Uterus (tissue), 4 donors: ENCODE results near the gene TTC38. TPM values are rescaled to one million over a fixed set of nuclear protein-coding genes. Genes with fewer than 3 reads are reported as not detected.

Source experiments
- DNase-seq, 2 donors: peaks; one replicate each; pipeline ENCODE4 v3.0.0-alpha.2; 2019 to 2020
- H3K27ac ChIP-seq, 2 donors: fragments of 200-600 bp; sonication (generic); 1 replicate in 1 of 2; 2 replicates in 1 of 2; pipeline ENCODE4 v1.5.1; 2016 to 2018
- H3K27me3 ChIP-seq, 2 donors: fragments of 200-600 bp; sonication (generic); one replicate each; pipeline ENCODE4 v1.5.1; 2018 to 2019; ENCODE audit warnings: control low read depth in 1 of 2
- H3K36me3 ChIP-seq, 2 donors: fragments of 200-600 bp; sonication (generic); one replicate each; pipeline ENCODE4 v1.5.1; 2019; ENCODE audit warnings: control low read depth in 1 of 2
- H3K4me1 ChIP-seq, 2 donors: fragments of 200-600 bp; sonication (generic); one replicate each; pipeline ENCODE4 v1.5.1; 2018 to 2019; ENCODE audit warnings: control low read depth in 1 of 2
- H3K4me3 ChIP-seq, 2 donors: fragments of 200-600 bp; sonication (generic); 1 replicate in 1 of 2; 2 replicates in 1 of 2; pipeline ENCODE4 v1.5.1; 2018 to 2019; ENCODE audit warnings: mild to moderate bottlenecking in 1 of 2
- H3K9me3 ChIP-seq, 2 donors: fragments of 200-600 bp; sonication (generic); one replicate each; pipeline ENCODE4 v1.5.1; 2019; ENCODE audit warnings: control low read depth in 1 of 2
- CTCF ChIP-seq, 4 experiments: fragments of 200-600 bp in 2 of 4; fragments of 450-650 bp in 2 of 4; sonication (generic) in 2 of 4; IDR thresholded peaks; one replicate each; pipeline ENCODE4 v1.5.1; 2016 to 2019; ENCODE audit warnings: antibody characterized with exemption in 4 of 4, mild to moderate bottlenecking in 2 of 4, moderate library complexity in 1 of 4
- POLR2A ChIP-seq, 2 donors: fragments of 450-650 bp; IDR thresholded peaks; one replicate each; pipeline ENCODE4 v1.6.1; 2016; ENCODE audit warnings: antibody characterized with exemption in 2 of 2, mild to moderate bottlenecking in 1 of 2, moderate library complexity in 1 of 2
- intact Hi-C: fragments of 100-400 bp; cut with DNase I; formaldehyde crosslinking; loops from one replicate; pipeline ENCODE4 v1.15.1; 2023; ENCODE audit warnings: low total_unique reads
- total RNA-seq, 4 donors: library from RNA; depleted of rRNA in 3 of 4; stranded (reverse); fragments of >200 nt in 3 of 4; gene quantifications; one replicate each; pipeline versions ENCODE4 v1.1.0 to v1.2.4, GENCODE V29; 2014 to 2023
- donor health status: DM: yes; HTN: yes; CAD: no.

Gene TTC38
- total RNA-seq, 4 donors from 2014 or later, result 7.7 to 50.0 (median 45.0) TPM

GRCh38 chr22:46225631-46226030 lies 42.2 kb upstream of the TTC38 start:
- TF ChIP-seq CTCF (IDR thresholded peaks at IDR 0.05), result no peak
- no peaks in the 10 kb centered on the region for H3K27me3 ChIP-seq
- no peak for DNase-seq
- no peak overlapping the region for H3K4me3 ChIP-seq
- H3K9me3 ChIP-seq, result no peaks in the 10 kb centered on the region
- H3K4me1 ChIP-seq, result no peaks in the 10 kb centered on the region
- H3K36me3 ChIP-seq, result no peaks in the 10 kb centered on the region
- H3K27ac ChIP-seq, result no peak overlapping the region
- intact Hi-C loops, result no loop called here

DNA sequence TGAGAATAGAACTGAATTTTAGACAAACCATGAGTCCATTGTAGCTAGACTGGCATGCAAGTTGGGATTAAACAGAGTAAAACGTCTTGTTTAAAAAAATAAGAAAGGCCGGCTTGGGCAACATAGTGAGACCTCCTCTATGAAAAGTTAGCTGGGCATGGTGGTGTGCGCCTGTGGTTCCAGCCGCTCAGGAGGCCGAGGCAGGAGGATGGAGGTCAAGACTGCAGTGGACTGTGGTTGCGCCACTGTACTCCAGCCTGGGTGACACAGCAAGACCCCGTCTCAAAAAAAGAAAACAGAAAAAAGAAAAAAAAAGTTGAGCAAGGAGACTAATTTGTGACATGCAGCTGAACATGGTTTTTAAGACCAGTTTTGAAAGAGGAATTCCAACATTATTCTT lies 41.2 kb upstream of the TTC38 start:
- Histone ChIP-seq H3K27ac (no peak overlapping the region), H3K4me1 (no peaks in the 10 kb centered on the region), H3K9me3 (no peaks in the 10 kb centered on the region), H3K36me3 (no peaks in the 10 kb centered on the region), H3K4me3 (no peak overlapping the region), H3K27me3 (no peaks in the 10 kb centered on the region)
- no peak for TF ChIP-seq CTCF (IDR thresholded peaks at IDR 0.05)
- TF ChIP-seq POLR2A (IDR thresholded peaks at IDR 0.05), result no peak
- intact Hi-C loops, result no loop called here
- DNase-seq, result no peak

GRCh38 chr22:46229701-46230100 lies 38.1 kb upstream of the TTC38 start:
- H3K4me3 ChIP-seq, result no peak overlapping the region
- H3K36me3 ChIP-seq, result no peaks in the 10 kb centered on the region
- H3K27ac ChIP-seq, result no peak overlapping the region
- TF ChIP-seq POLR2A (IDR thresholded peaks at IDR 0.05), result no peak
- TF ChIP-seq CTCF (IDR thresholded peaks at IDR 0.05), result no peak
- no peaks in the 10 kb centered on the region for H3K27me3 ChIP-seq
- no peaks in the 10 kb centered on the region for H3K4me1 ChIP-seq
- DNase-seq, result no peak
- intact Hi-C loops, result no loop called here
- no peaks in the 10 kb centered on the region for H3K9me3 ChIP-seq

- Histone ChIP-seq H3K36me3 (no peaks in the 10 kb centered on the region), H3K4me3 (no peak overlapping the region), H3K27ac (no peak overlapping the region), H3K9me3 (no peaks in the 10 kb centered on the region), H3K4me1 (no peaks in the 10 kb centered on the region), H3K27me3 (no peaks in the 10 kb centered on the region)
- TF ChIP-seq POLR2A (IDR thresholded peaks at IDR 0.05), result no peak
- no peak for DNase-seq
- intact Hi-C loops, result no loop called here
Measured at GRCh38 chr22:46230262-46230901, 37.4 kb upstream of the TTC38 start.

DNA sequence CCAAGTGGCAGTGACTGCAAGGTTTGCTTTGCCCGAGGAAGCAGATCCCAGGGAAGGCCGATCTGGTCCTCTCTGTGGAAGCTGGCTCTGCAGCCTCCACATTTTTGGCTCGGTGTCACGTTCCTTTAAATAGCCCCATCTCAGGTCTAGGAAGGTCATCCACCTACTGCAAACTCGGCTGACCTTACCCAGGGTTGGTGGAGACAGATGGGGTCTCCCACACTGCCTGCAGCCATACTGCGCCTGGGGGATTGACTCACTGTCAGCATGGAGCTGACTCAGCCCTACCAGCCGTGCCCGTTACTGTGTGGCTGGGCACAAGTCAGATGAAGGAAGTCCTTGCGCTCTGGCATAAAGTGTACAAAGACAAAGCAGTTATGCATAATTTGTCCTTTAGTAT lies 34.6 kb upstream of the TTC38 start:
- Histone ChIP-seq H3K4me3 (no peak overlapping the region), H3K27me3 (no peaks in the 10 kb centered on the region), H3K36me3 (no peaks in the 10 kb centered on the region), H3K4me1 (no peaks in the 10 kb centered on the region), H3K27ac (no peak overlapping the region), H3K9me3 (no peaks in the 10 kb centered on the region)
- TF ChIP-seq CTCF (IDR thresholded peaks at IDR 0.05) (no peak), POLR2A (IDR thresholded peaks at IDR 0.05) (no peak)
- DNase-seq, result no peak
- intact Hi-C loops, result no loop called here

DNA sequence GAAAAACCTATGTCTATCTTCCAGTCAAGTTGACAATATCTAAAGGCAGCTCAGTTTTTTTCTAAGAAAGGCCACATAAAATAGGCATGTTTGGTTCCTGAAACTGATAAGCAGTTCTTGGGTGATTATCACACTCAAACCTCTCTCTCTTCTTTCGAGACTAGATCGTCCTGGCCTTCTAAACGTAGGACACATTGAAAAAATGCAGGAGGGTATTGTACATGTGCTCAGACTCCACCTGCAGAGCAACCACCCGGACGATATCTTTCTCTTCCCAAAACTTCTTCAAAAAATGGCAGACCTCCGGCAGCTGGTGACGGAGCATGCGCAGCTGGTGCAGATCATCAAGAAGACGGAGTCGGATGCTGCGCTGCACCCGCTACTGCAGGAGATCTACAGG lies 32.8 kb upstream of the TTC38 start:
- Histone ChIP-seq H3K27ac (no peak overlapping the region), H3K27me3 (no peaks in the 10 kb centered on the region), H3K4me1 (no peaks in the 10 kb centered on the region), H3K9me3 (no peaks in the 10 kb centered on the region), H3K4me3 (no peak overlapping the region), H3K36me3 (no peaks in the 10 kb centered on the region)
- intact Hi-C loops, result no loop called here
- TF ChIP-seq POLR2A (IDR thresholded peaks at IDR 0.05) (no peak), CTCF (IDR thresholded peaks at IDR 0.05) (no peak)
- DNase-seq, result no peak
